Esophagus muscularis mucosa (tissue), 4 donors: ENCODE measurements around the gene IMPA2. TPM values are rescaled to one million over a fixed set of nuclear protein-coding genes. Genes with fewer than 3 reads are reported as not detected.

Experiments used
- DNase-seq: peaks from one replicate; pipeline ENCODE4 v3.0.0-alpha.2; 2017; ENCODE audit errors: extremely low spot score
- H3K27ac ChIP-seq, 4 donors: fragments of 200-600 bp; sonication (generic); replicated peaks in 1 of 4; 1 replicate in 3 of 4; 2 replicates in 1 of 4; pipeline ENCODE4 v1.5.1; 2016 to 2019; ENCODE audit warnings: mild to moderate bottlenecking in 1 of 4
- H3K27me3 ChIP-seq, 4 donors: fragments of 200-600 bp; sonication (generic); one replicate each; pipeline versions ENCODE4 v1.5.1 to v1.6.0; 2016 to 2019
- H3K36me3 ChIP-seq, 4 donors: fragments of 200-600 bp; sonication (generic); one replicate each; pipeline ENCODE4 v1.5.1; 2016 to 2019
- H3K4me1 ChIP-seq, 4 donors: fragments of 200-600 bp; sonication (generic); one replicate each; pipeline ENCODE4 v1.5.1; 2016 to 2019
- H3K4me3 ChIP-seq, 4 donors: fragments of 200-600 bp; sonication (generic); 1 replicate in 2 of 4; 2 replicates in 2 of 4; pipeline ENCODE4 v1.5.1; 2016 to 2019; ENCODE audit warnings: mild to moderate bottlenecking in 4 of 4, moderate library complexity in 1 of 4
- H3K9me3 ChIP-seq, 4 donors: fragments of 200-600 bp; sonication (generic); 1 replicate in 3 of 4; 2 replicates in 1 of 4; pipeline ENCODE4 v1.5.1; 2016 to 2019
- CTCF ChIP-seq, 3 experiments: fragments of 200-600 bp in 2 of 3; fragments of 450-650 bp in 1 of 3; sonication (generic) in 2 of 3; IDR thresholded peaks; one replicate each; pipeline ENCODE4 v1.5.1; 2017 to 2019; ENCODE audit warnings: antibody characterized with exemption in 3 of 3, mild to moderate bottlenecking in 2 of 3, moderate library complexity in 1 of 3
- EP300 ChIP-seq: sonication (generic); formaldehyde crosslinking; IDR thresholded peaks from one replicate; pipeline ENCODE4 v1.6.1; 2017; ENCODE audit warnings: antibody characterized with exemption
- POLR2A ChIP-seq: fragments of 450-650 bp; IDR thresholded peaks from one replicate; pipeline ENCODE4 v1.6.1; 2017; ENCODE audit warnings: antibody characterized with exemption, moderate library complexity, mild to moderate bottlenecking, low read depth
- POLR2AphosphoS5 ChIP-seq, 2 donors: sonication (generic); formaldehyde crosslinking; IDR thresholded peaks; one replicate each; pipeline ENCODE4 v1.6.1; 2017; ENCODE audit warnings: antibody characterized with exemption in 2 of 2
- WGBS: methylation state at CpG from one replicate; pipeline ENCODE4 v1.1.5; 2018; 5-methylcytosine and 5-hydroxymethylcytosine counted together
- intact Hi-C: fragments of 100-400 bp; cut with DNase I; formaldehyde crosslinking; loops from one replicate; pipeline ENCODE4 v1.15.1; 2023
- total RNA-seq, 4 donors: library from RNA; depleted of rRNA; stranded (reverse); fragments of >200 nt; gene quantifications; one replicate each; pipeline versions ENCODE4 v1.1.0 to v1.2.1, GENCODE V29; 2016

The IMPA2 gene
- total RNA-seq, 4 donors from 2014 or later: 90.1 to 317 (median 165) TPM

DNA sequence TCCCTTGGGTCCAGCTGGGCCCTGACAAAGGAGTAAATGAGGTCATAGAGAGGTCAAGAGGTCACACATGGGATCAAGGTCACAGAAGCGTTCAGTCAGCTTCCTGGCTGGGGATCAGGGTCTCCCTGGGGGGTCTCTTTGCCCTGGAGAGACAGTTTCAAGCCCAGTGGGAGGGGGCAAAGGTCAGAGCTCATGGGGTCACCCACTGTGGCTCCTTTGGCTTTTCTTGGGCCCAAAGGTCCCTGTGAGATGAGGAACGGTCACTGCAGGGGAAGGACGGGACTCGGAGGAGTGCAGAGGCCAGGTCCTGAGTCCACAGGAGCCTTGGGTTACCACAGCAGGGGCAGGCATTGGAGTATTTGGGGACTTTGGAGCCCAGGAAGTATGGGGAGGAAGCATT, 81.7 kb downstream of the IMPA2 start:
- H3K27me3 ChIP-seq: peaks cover 0 to 4% (median 0%) of the 10 kb centered on the region in 4 donors
- no peaks in the 10 kb centered on the region for H3K36me3 ChIP-seq
- H3K4me3 ChIP-seq: no peak overlapping the region
- no peaks in the 10 kb centered on the region for H3K4me1 ChIP-seq
- intact Hi-C loops: no loop called here
- TF ChIP-seq POLR2A (no peak), EP300 (no peak), CTCF (IDR thresholded peaks at IDR 0.05) (no peak), POLR2AphosphoS5 (IDR thresholded peaks at IDR 0.05) (no peak)
- 87% methylated on average over 4 of the region's 4 CpGs for WGBS
- H3K27ac ChIP-seq: no peak overlapping the region
- H3K9me3 ChIP-seq: no peaks in the 10 kb centered on the region
- no peak for DNase-seq

- WGBS: 92% methylated on average over 7 of the region's 7 CpGs
- intact Hi-C loops: no loop called here
- TF ChIP-seq CTCF (IDR thresholded peaks at IDR 0.05) (no peak), POLR2A (no peak), POLR2AphosphoS5 (IDR thresholded peaks at IDR 0.05) (no peak), EP300 (no peak)
- H3K27me3 ChIP-seq: peaks cover 0 to 4% (median 0%) of the 10 kb centered on the region in 4 donors
- H3K27ac ChIP-seq: no peak overlapping the region
- no peaks in the 10 kb centered on the region for H3K36me3 ChIP-seq
- H3K4me3 ChIP-seq: no peak overlapping the region
- no peaks in the 10 kb centered on the region for H3K9me3 ChIP-seq
- no peak for DNase-seq
- H3K4me1 ChIP-seq: no peaks in the 10 kb centered on the region
Observed at GRCh38 chr18:12064086-12064763, 82.9 kb downstream of the IMPA2 start.

GRCh38 chr18:12065397-12065796, 84.1 kb downstream of the IMPA2 start:
- intact Hi-C loops: no loop called here
- no peak for DNase-seq
- TF ChIP-seq EP300: no peak
- no peak for TF ChIP-seq CTCF (IDR thresholded peaks at IDR 0.05)
- TF ChIP-seq POLR2A: no peak
- no peak for TF ChIP-seq POLR2AphosphoS5 (IDR thresholded peaks at IDR 0.05)

DNA sequence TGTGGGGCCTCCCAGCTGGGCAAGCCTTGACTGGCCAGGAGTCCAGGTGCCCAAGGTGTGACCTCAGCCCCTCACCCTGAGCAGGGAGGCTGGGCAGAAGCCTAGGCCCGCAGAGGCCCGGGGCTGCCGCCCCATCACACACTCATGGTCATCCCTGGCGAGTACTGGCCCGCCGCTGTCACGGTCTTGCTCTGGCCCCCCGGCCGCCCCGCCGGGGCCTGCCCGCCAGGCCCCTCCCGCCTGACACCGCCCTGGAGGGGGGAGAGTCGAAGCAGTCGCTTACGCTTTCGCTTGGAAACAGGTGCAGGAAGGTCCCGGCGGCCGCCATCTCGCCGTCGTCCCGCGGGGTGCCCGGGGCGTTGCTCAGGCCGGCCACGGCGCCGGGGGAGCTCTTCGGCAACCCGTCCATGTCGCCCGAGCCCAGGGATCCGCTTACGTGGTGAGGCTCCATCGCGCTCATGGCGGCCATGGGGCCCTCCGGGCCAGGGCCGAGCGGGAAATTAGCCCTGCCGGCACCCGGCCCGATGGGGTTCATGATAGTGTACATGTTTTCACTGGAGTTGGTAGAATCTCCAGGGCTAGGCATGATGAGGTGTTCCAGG, 85.7 kb downstream of the IMPA2 start:
- DNase-seq: no peak
- 97% methylated on average over 25 of the region's 47 CpGs for WGBS
- H3K27ac ChIP-seq: no peak overlapping the region

More at GRCh38 chr18:12065397-12065796, 84.1 kb downstream of the IMPA2 start:
- Histone ChIP-seq H3K9me3 (no peaks in the 10 kb centered on the region), H3K27ac (no peak overlapping the region), H3K27me3 (peaks cover 0 to 4% (median 0%) of the 10 kb centered on the region in 4 donors), H3K4me1 (no peaks in the 10 kb centered on the region), H3K4me3 (no peak overlapping the region), H3K36me3 (no peaks in the 10 kb centered on the region)
- WGBS: 73% methylated on average over 5 of the region's 5 CpGs

More for the DNA sequence above, 85.7 kb downstream of the IMPA2 start:
- Histone ChIP-seq H3K27me3 (peaks cover 0 to 4% (median 0%) of the 10 kb centered on the region in 4 donors), H3K4me1 (no peaks in the 10 kb centered on the region), H3K4me3 (no peak overlapping the region), H3K9me3 (no peaks in the 10 kb centered on the region), H3K36me3 (no peaks in the 10 kb centered on the region)
- TF ChIP-seq POLR2A (no peak), CTCF (IDR thresholded peaks at IDR 0.05) (no peak), POLR2AphosphoS5 (IDR thresholded peaks at IDR 0.05) (no peak), EP300 (no peak)
- intact Hi-C loops: no loop called here
